Mucosa of rectum (tissue), 2 donors: ENCODE measurements around the gene DRAM2.

Source experiments
- H3K27ac ChIP-seq, 2 donors: one replicate each; pipeline ENCODE4 v1.7.0; 2013; ENCODE audit warnings: inconsistent platforms in 2 of 2, low read depth in 2 of 2, low read length in 2 of 2
- H3K27me3 ChIP-seq, 2 donors: one replicate each; pipeline ENCODE4 v1.7.0; 2013; ENCODE audit warnings: low read length in 2 of 2; ENCODE audit not compliant: control insufficient read depth in 2 of 2, insufficient read depth in 2 of 2
- H3K36me3 ChIP-seq, 2 donors: one replicate each; pipeline ENCODE4 v1.7.0; 2013; ENCODE audit warnings: low read length in 2 of 2; ENCODE audit not compliant: control insufficient read depth in 2 of 2, insufficient read depth in 2 of 2
- H3K4me1 ChIP-seq, 2 donors: one replicate each; pipeline ENCODE4 v1.7.0; 2013; ENCODE audit warnings: low read length in 2 of 2, mild to moderate bottlenecking in 1 of 2; ENCODE audit not compliant: control insufficient read depth in 2 of 2, insufficient read depth in 2 of 2
- H3K4me3 ChIP-seq, 2 donors: one replicate each; pipeline ENCODE4 v1.7.0; 2013; ENCODE audit warnings: low read length in 2 of 2
- H3K9ac ChIP-seq, 2 donors: one replicate each; pipeline ENCODE4 v1.7.0; 2013; ENCODE audit warnings: low read length in 2 of 2, low read depth in 1 of 2, mild to moderate bottlenecking in 1 of 2
- H3K9me3 ChIP-seq, 2 donors: one replicate each; pipeline ENCODE4 v1.7.0; 2013; ENCODE audit warnings: low read length in 2 of 2; ENCODE audit not compliant: control insufficient read depth in 2 of 2
- donor health status: healthy.
- donor health status: Normal muscosa, but diverticular disease.

DRAM2 gene

DNA sequence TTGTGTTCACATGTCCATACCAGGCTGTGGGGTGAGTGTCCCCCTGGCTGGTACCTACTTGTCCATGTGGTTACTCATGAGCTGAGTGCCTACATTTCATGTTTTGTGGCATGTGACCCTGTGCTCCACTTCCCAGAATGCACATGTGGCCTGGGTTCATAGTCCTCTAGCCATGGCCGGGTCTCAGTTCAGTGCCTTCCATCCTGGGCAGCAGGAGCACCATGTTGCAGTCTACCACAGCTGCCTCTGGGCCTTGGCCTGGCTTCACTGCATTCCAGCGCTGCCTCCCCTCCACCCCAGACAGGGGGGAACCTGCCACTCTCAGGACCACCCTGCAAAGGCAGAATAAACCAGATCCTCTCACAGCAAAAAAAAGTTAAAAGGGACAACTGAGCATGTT is 5.6 kb upstream of the DRAM2 start:
- Histone ChIP-seq H3K27me3 (no peaks in the 10 kb centered on the region), H3K36me3 (peaks cover 24 to 25% of the 10 kb centered on the region in 2 donors), H3K9ac (no peak overlapping the region), H3K27ac (no peak overlapping the region), H3K4me3 (no peak overlapping the region), H3K4me1 (peaks cover 9 to 11% of the 10 kb centered on the region in 2 donors), H3K9me3 (no peaks in the 10 kb centered on the region)

DNA sequence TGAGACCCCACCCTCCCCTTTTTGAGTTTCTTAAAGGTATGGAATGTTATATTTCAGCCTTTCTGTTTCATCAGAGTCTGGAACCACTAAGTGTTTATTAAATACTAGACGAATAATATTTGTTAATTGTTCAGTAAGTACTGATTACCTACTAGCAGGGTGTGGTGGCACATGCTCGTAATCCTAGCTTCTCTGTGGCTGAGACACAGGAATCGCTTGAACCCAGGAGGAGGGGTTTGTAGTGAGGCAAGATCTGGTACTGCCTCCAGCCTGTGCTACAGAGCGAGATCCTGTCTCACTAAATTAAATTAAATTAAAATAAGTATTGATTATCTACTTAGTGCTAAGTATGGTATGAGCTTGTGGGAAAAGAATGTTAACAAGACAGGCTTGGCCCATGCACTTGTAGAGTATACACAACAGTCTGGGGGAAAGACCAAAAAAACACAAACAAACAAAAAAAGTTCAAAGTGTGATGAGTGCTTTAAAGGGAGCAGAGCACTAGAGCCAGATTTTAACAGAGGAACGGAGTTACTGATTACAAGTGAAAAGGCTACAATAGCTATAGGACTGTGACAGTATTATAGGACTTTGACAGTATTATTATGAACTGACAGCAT is 2.6 kb upstream of the DRAM2 start:
- peaks cover 11 to 14% of the 10 kb centered on the region in 2 donors for H3K4me1 ChIP-seq
- no peaks in the 10 kb centered on the region for H3K27me3 ChIP-seq
- no peaks in the 10 kb centered on the region for H3K9me3 ChIP-seq
- H3K9ac ChIP-seq: no peak overlapping the region
- H3K27ac ChIP-seq: no peak overlapping the region
- no peak overlapping the region for H3K4me3 ChIP-seq
- peaks cover under 1 to 2% of the 10 kb centered on the region in 2 donors for H3K36me3 ChIP-seq

DNA sequence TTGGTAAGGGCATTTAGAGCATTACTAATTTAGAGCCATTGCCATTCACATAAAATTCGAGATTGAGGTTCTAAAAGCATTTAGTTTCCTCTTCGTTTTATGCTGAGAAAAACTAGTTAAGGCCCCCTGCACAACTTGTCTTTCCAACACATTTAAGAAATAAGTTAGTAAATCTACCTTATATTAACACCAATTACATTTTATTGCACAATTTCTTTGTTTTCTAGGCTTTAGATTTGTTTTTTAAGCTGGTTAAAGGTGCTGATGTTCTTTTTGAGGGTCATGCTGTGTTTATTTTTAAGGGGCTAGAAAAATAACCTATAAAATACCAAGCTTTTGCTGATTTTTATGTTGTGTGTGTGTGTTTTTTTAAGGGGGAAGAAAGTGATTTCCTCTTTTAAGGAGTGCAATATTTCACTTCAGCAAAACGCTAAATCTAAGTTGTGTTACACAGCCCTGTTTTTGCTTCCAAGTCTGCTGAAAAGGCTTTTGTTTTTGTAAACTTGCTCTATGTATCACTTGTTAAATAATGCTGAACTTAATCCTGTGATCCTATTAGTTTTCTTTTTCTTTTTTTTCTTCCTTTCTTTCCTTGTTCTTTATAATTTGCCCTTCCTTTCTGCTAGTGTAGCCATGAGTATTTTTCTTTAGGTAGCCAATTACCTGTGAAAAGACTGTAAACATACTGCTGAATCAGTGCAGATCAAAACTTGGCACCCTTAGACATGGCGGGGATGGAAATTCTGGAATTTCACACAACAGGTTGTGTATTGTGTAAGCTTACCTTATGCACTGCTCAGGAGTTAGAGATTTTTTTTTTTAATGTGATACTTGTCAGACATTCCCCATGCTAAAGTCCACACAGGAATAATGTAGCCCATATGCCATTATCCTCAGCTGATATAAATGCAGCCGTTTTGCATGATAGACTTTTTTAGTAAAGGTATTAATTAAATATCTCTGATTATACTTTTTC is 1.6 kb upstream of the DRAM2 start:
- Histone ChIP-seq H3K36me3 (peaks cover 0 to 2% of the 10 kb centered on the region in 2 donors), H3K27me3 (no peaks in the 10 kb centered on the region), H3K9me3 (no peaks in the 10 kb centered on the region), H3K27ac (no peak overlapping the region), H3K4me3 (peak overlapping the region; percentile 9 to 81), H3K9ac (peak overlapping the region; percentile 14 to 89), H3K4me1 (peaks cover 11 to 14% of the 10 kb centered on the region in 2 donors)

DNA sequence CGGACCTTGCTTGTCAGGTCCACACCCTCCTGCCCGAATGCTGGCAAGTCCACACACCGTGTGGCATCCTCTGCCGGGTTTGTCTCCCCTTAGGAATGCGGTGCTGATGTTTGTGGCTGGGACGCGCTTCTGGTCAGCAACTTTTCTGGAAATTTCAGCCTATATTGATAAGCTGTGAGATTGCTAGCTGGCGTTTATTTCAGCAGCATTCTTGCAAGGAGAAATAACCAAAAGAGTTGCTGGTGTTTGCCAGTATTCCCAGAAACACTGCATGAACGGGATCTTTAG is 731 bp upstream of the DRAM2 start:
- H3K9ac ChIP-seq: peak overlapping the region; percentile 82 to 89
- H3K36me3 ChIP-seq: peaks cover under 1 to 3% of the 10 kb centered on the region in 2 donors
- H3K27ac ChIP-seq: peak overlapping the region; percentile 88 to 94
- H3K27me3 ChIP-seq: no peaks in the 10 kb centered on the region
- H3K4me3 ChIP-seq: peak overlapping the region; percentile 81 to 95
- H3K9me3 ChIP-seq: no peaks in the 10 kb centered on the region
- H3K4me1 ChIP-seq: peaks cover 11 to 14% of the 10 kb centered on the region in 2 donors

DNA sequence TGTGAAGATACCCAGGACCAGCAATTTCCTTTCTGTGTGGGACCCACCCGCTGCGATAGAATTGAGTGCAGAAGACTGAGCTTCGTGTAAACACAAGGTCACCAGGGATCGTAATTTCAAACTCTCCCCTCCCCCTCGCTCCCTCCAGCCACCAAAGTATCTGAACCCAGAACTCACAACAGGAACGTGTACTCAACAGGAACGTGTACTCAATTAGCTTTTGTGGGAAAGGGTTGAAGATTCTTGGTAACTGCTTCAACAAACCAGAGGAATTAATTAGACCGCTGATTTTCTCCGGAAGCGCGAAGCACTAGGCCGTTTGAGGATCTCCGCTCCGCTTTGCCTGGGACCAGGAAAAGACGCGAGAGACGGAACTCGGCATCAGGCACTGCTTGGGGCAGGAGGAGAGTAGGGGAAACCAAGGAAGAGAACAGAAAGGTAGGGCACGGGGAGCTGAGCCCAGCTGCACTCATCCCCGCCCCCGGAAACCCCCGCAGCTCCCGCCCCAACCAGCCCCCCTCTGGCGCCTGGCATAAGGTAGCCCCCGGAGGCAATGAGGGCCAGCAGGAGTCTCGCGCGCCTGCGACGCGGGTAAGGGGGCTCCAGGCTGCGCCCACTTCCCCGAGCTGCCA is 453 bp downstream of the DRAM2 start:
- H3K4me1 ChIP-seq: peaks cover 11 to 14% of the 10 kb centered on the region in 2 donors

DNA sequence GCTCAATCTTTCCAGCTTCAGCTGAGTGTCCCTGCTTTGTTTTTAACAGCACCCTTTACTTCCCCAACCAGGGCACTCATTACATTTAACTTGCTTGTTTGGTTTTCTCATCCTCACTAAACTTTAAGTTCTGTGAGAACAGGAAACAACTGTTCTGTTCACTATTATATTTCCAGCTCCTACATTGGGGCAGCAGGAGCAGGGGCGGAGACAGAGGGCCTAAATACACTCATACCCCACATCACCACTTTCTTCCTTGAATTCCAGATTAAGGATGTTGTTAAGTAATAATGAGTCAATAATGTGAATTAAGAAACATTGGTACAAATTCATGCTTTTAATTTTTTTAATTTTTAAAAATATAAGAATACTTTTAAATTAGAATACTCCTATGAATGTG is 6.0 kb downstream of the DRAM2 start:
- H3K4me1 ChIP-seq: no peaks in the 10 kb centered on the region
- H3K4me3 ChIP-seq: no peak overlapping the region
- H3K27me3 ChIP-seq: no peaks in the 10 kb centered on the region
- H3K27ac ChIP-seq: no peak overlapping the region
- H3K9ac ChIP-seq: no peak overlapping the region
- no peaks in the 10 kb centered on the region for H3K9me3 ChIP-seq
- H3K36me3 ChIP-seq: peaks cover 5 to 7% of the 10 kb centered on the region in 2 donors

More for the DNA sequence above, 453 bp downstream of the DRAM2 start:
- H3K4me3 ChIP-seq: peak overlapping the region; percentile 81 to 95
- no peaks in the 10 kb centered on the region for H3K9me3 ChIP-seq
- H3K27ac ChIP-seq: peak overlapping the region; percentile 88 to 94
- H3K27me3 ChIP-seq: no peaks in the 10 kb centered on the region
- H3K9ac ChIP-seq: peak overlapping the region; percentile 82 to 89
- peaks cover 2 to 5% of the 10 kb centered on the region in 2 donors for H3K36me3 ChIP-seq

DNA sequence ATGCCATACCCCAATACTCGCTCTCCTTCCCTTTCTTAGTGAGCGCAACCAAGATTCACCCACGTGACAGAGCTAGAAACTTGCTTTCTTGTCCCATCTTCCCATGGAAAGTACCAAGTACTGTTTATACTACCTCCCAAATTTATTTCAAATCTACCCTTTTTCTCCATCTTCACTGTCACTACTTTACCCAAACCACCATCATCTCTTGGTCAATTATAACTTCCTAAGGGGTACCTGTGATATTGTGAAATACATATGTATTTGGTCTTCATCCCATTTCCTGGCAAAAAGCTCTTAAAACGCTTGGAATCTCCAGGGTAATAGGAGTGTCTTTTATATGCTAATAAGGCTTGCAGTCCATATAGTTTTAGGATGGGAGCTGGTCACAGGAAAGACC is 8.2 kb downstream of the DRAM2 start:
- Histone ChIP-seq H3K4me3 (no peak overlapping the region), H3K36me3 (peaks cover 8 to 9% of the 10 kb centered on the region in 2 donors), H3K27ac (no peak overlapping the region), H3K27me3 (no peaks in the 10 kb centered on the region), H3K9ac (no peak overlapping the region), H3K9me3 (no peaks in the 10 kb centered on the region), H3K4me1 (no peaks in the 10 kb centered on the region)

DNA sequence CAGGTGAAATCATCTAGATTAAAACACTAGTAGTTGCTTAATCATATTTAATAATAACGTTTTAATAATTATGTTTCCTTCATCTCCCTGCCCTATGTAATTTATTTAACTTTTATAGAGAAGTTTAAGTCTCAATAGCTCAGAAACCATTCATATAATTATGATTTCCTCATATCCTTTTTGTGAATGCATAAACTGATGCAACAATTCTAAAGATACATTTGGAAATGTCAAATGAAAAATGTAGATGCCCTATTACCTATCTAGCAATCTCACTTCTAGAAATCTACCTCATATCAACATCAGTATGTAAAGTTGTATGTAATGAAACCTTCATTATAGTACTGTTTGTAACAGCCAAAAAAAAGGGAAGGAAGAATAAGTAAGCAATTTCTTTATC is 10.5 kb downstream of the DRAM2 start:
- Histone ChIP-seq H3K9me3 (no peaks in the 10 kb centered on the region), H3K27me3 (no peaks in the 10 kb centered on the region), H3K4me3 (no peak overlapping the region), H3K27ac (no peak overlapping the region), H3K36me3 (peaks cover 7 to 9% of the 10 kb centered on the region in 2 donors), H3K4me1 (no peaks in the 10 kb centered on the region), H3K9ac (no peak overlapping the region)

DNA sequence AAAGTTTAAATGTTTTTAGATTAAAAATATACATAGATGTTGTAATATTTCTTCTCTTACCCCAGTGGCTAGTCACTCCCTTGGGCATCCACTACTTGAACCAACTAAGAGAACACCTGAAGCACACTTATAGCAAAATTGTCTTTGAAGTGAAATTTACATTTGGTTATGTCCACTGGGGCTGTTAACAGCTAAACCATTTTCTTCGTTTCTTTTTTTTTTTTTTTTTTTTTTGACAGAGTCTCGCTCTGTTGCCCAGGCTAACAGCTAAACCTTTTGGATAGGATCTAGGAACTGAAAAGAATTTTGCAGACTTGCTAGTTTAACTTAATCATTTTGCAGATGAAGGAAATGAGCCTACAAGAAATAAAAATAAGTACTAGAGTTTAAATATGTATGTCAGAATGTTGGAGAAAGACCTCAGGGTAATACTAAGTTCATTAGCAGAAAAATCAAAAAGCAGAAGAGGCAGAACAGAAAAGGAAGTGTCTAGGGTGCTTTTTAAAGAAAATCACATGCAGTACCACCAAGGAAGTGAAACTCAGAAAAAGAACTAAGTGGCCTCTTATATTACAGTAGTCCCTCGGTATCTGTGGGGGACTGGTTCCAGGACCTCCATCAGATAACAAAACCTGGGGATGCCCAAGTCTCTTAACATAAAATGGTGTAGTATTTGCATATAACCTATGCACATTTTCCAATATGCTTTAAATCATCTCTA is 11.8 kb downstream of the DRAM2 start:
- Histone ChIP-seq H3K27me3 (no peaks in the 10 kb centered on the region), H3K4me3 (no peak overlapping the region), H3K9ac (no peak overlapping the region), H3K9me3 (no peaks in the 10 kb centered on the region), H3K36me3 (peaks cover 7 to 19% of the 10 kb centered on the region in 2 donors), H3K27ac (peak overlapping the region in 1 of 2 donors; percentile 2), H3K4me1 (no peaks in the 10 kb centered on the region)
